A673 (cell line): ENCODE data around the gene GABBR1. TPM values are rescaled to one million over a fixed set of nuclear protein-coding genes. Genes with fewer than 3 reads are reported as not detected.

ENCODE experiments used
- BruUV-seq: library from RNA; stranded (reverse); fragments of 400-500 nt; replicated peaks from 2 replicates; lab custom pipeline; 2021; lab: Mats Ljungman, UMichigan
- CTCF ChIA-PET: fragments of 300-600 bp; sonication (Branson Sonifier 250); formaldehyde crosslinking; loops from one replicate; lab custom pipeline; 2022; ENCODE audit warnings: antibody characterized with exemption; lab: Charles Lee
- POLR2A ChIA-PET: fragments of 300-600 bp; sonication (Branson Sonifier 250); formaldehyde crosslinking; loops from one replicate; lab custom pipeline; 2022; ENCODE audit warnings: antibody characterized with exemption; ENCODE audit not compliant: low non-redundant PET; lab: Charles Lee
- DNase-seq: peaks from one replicate; pipeline ENCODE4 v3.0.0-alpha.2; 2015; ENCODE audit warnings: low spot score
- H3K27ac ChIP-seq: fragments of 200-600 bp; sonication (generic); 2 replicates; pipeline ENCODE4 v1.5.1; 2016; ENCODE audit warnings: mixed run types, low read depth, mild to moderate bottlenecking, mixed read lengths, antibody characterized with exemption, low read length; ENCODE audit not compliant: poor library complexity, severe bottlenecking
- H3K27me3 ChIP-seq: fragments of 200-600 bp; sonication (generic); replicated peaks from 2 replicates; pipeline ENCODE4 v1.6.1; 2017; ENCODE audit warnings: mixed run types, low read depth, mild to moderate bottlenecking, mixed read lengths, antibody characterized with exemption, low read length; ENCODE audit not compliant: insufficient read depth, poor library complexity
- H3K36me3 ChIP-seq: fragments of 200-600 bp; sonication (generic); 2 replicates; pipeline ENCODE4 v1.6.1; 2016; ENCODE audit warnings: mixed run types, mild to moderate bottlenecking, mixed read lengths, antibody characterized with exemption, low read length; ENCODE audit not compliant: insufficient read depth, poor library complexity, severe bottlenecking
- H3K4me1 ChIP-seq: fragments of 200-600 bp; sonication (generic); 2 replicates; pipeline ENCODE4 v1.6.1; 2017; ENCODE audit warnings: mixed run types, mild to moderate bottlenecking, mixed read lengths, antibody characterized with exemption, low read length; ENCODE audit not compliant: insufficient read depth, poor library complexity, severe bottlenecking
- H3K4me3 ChIP-seq: fragments of 200-600 bp; sonication (generic); 2 replicates; pipeline ENCODE4 v1.5.1; 2016; ENCODE audit warnings: low read depth, mixed run types, mild to moderate bottlenecking, mixed read lengths, low read length; ENCODE audit not compliant: poor library complexity, severe bottlenecking
- H3K9me3 ChIP-seq: fragments of 200-600 bp; sonication (generic); 2 replicates; pipeline ENCODE4 v1.6.1; 2016; ENCODE audit warnings: mixed run types, low read depth, mild to moderate bottlenecking, mixed read lengths, antibody characterized with exemption, low read length; ENCODE audit not compliant: poor library complexity, severe bottlenecking
- CTCF ChIP-seq: fragments of 300-800, 200-600 bp; sonication (generic); conservative IDR thresholded peaks from 2 replicates; pipeline ENCODE4 v1.5.1; 2017; ENCODE audit warnings: low read depth, mild to moderate bottlenecking, antibody characterized with exemption, low read length, moderate library complexity, mixed read lengths
- EZH2 ChIP-seq: fragments of 200-600 bp; sonication (generic); IDR thresholded peaks from 2 replicates; pipeline ENCODE4 v1.6.1; 2017; ENCODE audit warnings: borderline replicate concordance, low read depth, mild to moderate bottlenecking, mixed read lengths, antibody characterized with exemption, low read length; ENCODE audit not compliant: poor library complexity, severe bottlenecking
- intact Hi-C: fragments of 100-400 bp; cut with micrococcal nuclease; formaldehyde crosslinking; loops from one replicate; pipeline ENCODE4 v1.10.0; 2022; ENCODE audit not compliant: unreplicated experiment
- total RNA-seq: library from RNA; stranded (reverse); gene quantifications from 2 replicates; pipeline ENCODE4 v1.2.3, GENCODE V29; 2021

The GABBR1 gene
- total RNA-seq, 1 experiment from 2014 or later: 81.3 TPM

GRCh38 chr6:29627755-29628418 is 5.1 kb downstream of the GABBR1 start:
- POLR2A ChIA-PET: interaction anchor here (0.5 to 0.6 kb wide), 3 partner anchors 22 to 877 kb away, joined by 3 to 4 read pairs (median 4); no protein-coding TSS in a partner anchor

GRCh38 chr6:29626948-29627754 is 5.8 kb downstream of the GABBR1 start:
- POLR2A ChIA-PET: interaction anchor here (0.6 kb wide), 1 partner anchor 97 kb away, joined by 3 read pairs; no protein-coding TSS in a partner anchor
- CTCF ChIA-PET: interaction anchor here (0.6 to 1.6 kb wide), 2 partner anchors 13 to 26 kb away, joined by 6 to 7 read pairs; no protein-coding TSS in a partner anchor
- TF ChIP-seq CTCF (no peak), EZH2 (no peak)
- Histone ChIP-seq H3K27me3 (no peaks in the 10 kb centered on the region), H3K4me3 (peak overlapping the region; percentile 90), H3K27ac (peak overlapping the region; percentile 87), H3K4me1 (peaks cover 58% of the 10 kb centered on the region), H3K36me3 (peaks cover 20% of the 10 kb centered on the region), H3K9me3 (no peaks in the 10 kb centered on the region)
- DNase-seq: no peak
- intact Hi-C loops: no loop called here
- BruUV-seq: no TSS peak

More at GRCh38 chr6:29627755-29628418, 5.1 kb downstream of the GABBR1 start:
- H3K9me3 ChIP-seq: no peaks in the 10 kb centered on the region
- H3K36me3 ChIP-seq: peaks cover 13% of the 10 kb centered on the region
- intact Hi-C loops: no loop called here
- TF ChIP-seq CTCF (no peak), EZH2 (no peak)
- DNase-seq: peak; percentile 95
- peak overlapping the region; percentile 90 for H3K4me3 ChIP-seq
- CTCF ChIA-PET: interaction anchor here (0.6 to 1.6 kb wide), 3 partner anchors 12 to 26 kb away, joined by 6 to 8 read pairs (median 7); no protein-coding TSS in a partner anchor
- H3K27me3 ChIP-seq: no peaks in the 10 kb centered on the region
- BruUV-seq: no TSS peak
- H3K4me1 ChIP-seq: peaks cover 58% of the 10 kb centered on the region
- H3K27ac ChIP-seq: peak overlapping the region; percentile 87

GRCh38 chr6:29625337-29625930 is 7.5 kb downstream of the GABBR1 start:
- no TSS peak for BruUV-seq
- intact Hi-C loops: no loop called here
- Histone ChIP-seq H3K4me1 (peaks cover 46% of the 10 kb centered on the region), H3K36me3 (peaks cover 37% of the 10 kb centered on the region), H3K4me3 (peak overlapping the region; percentile 90), H3K9me3 (no peaks in the 10 kb centered on the region), H3K27ac (peak overlapping the region; percentile 67), H3K27me3 (no peaks in the 10 kb centered on the region)
- ChIA-PET CTCF (interaction anchor here (0.7 to 1.0 kb wide), 2 partner anchors 28 to 1466 kb away, joined by 3 read pairs; no protein-coding TSS in a partner anchor), POLR2A (interaction anchor here (0.6 kb wide), 1 partner anchor 30 kb away, joined by 4 read pairs; no protein-coding TSS in a partner anchor)
- no peak for DNase-seq
- no peak for TF ChIP-seq EZH2
- no peak for TF ChIP-seq CTCF
